Liver (tissue), 3 donors: ENCODE data around the gene NUP107.

ENCODE experiments used
- CTCF ChIP-seq: fragments of 150-350 bp; IDR thresholded peaks from 2 replicates; pipeline ENCODE4 v1.5.1; 2017; ENCODE audit warnings: improper control_type of control experiment, low read depth, low read length; ENCODE audit not compliant: missing input control
- EGR1 ChIP-seq, 2 donors: IDR thresholded peaks; 2 replicates each; pipeline ENCODE4 v1.6.1; 2016 to 2018; ENCODE audit warnings: antibody characterized with exemption in 2 of 2, low read depth in 2 of 2
- GABPA ChIP-seq, 2 donors: IDR thresholded peaks in 1 of 2; conservative IDR thresholded peaks in 1 of 2; 2 replicates each; pipeline ENCODE4 v1.6.1; 2016; ENCODE audit warnings: antibody characterized with exemption in 2 of 2, mild to moderate bottlenecking in 1 of 2, moderate library complexity in 1 of 2
- REST ChIP-seq: IDR thresholded peaks from 2 replicates; pipeline ENCODE4 v1.6.1; 2016; ENCODE audit warnings: antibody characterized with exemption, mild to moderate bottlenecking
- RXRA ChIP-seq, 2 donors: IDR thresholded peaks; 2 replicates each; pipeline ENCODE4 v1.6.1; 2017 to 2018; ENCODE audit warnings: antibody characterized with exemption in 2 of 2, mild to moderate bottlenecking in 1 of 2
- SP1 ChIP-seq: IDR thresholded peaks from 2 replicates; pipeline ENCODE4 v1.6.1; 2018; ENCODE audit warnings: antibody characterized with exemption, mild to moderate bottlenecking
- TAF1 ChIP-seq: conservative IDR thresholded peaks from 2 replicates; pipeline ENCODE4 v1.6.1; 2016; ENCODE audit warnings: antibody characterized with exemption, mild to moderate bottlenecking
- donor health status: healthy.
- donor health status: healthy.

- TF ChIP-seq CTCF: no peak
- TF ChIP-seq RXRA (IDR thresholded peaks at IDR 0.05): no peak
- TF ChIP-seq TAF1: no peak
- TF ChIP-seq REST: no peak
- no peak for TF ChIP-seq EGR1 (IDR thresholded peaks at IDR 0.05; ENCODE audit: low read depth in 2 of 2)
- no peak for TF ChIP-seq SP1
- TF ChIP-seq GABPA (IDR thresholded peaks at IDR 0.05 in 1 of 2, conservative IDR thresholded peaks at IDR 0.05 in 1 of 2): no peak
Measured at GRCh38 chr12:68667291-68667690, 19.5 kb upstream of the NUP107 start.
